Activated CD8-positive, alpha-beta memory T cell treated with anti-CD3 and anti-CD28 coated beads, Interleukin-2, amount 10 ng/mL, durations not matched to agents 7 days and 5 days (primary cell): ENCODE results near the gene SPTA1. TPM values are rescaled to one million over a fixed set of nuclear protein-coding genes. Genes with fewer than 3 reads are reported as not detected.

Experiments
- ATAC-seq: fragments of 150-1000 bp; cut with Tn5 transposase; one replicate; pipeline ENCODE4 v1.10.0; 2021; ENCODE audit warnings: moderate library complexity
- CTCF ChIA-PET: fragments of 350-600 bp; sonication (Branson Sonifier 250); formaldehyde crosslinking; loops from one replicate; lab custom pipeline; 2021; ENCODE audit warnings: antibody characterized with exemption; lab: Charles Lee
- DNase-seq: peaks from one replicate; pipeline ENCODE4 v3.0.0-alpha.2; 2020
- H3K27ac Mint-ChIP-seq: one replicate; pipeline ENCODE4 v1.8.0; 2021; ENCODE audit warnings: mild to moderate bottlenecking, mixed read lengths
- H3K27me3 Mint-ChIP-seq: one replicate; pipeline ENCODE4 v1.8.0; 2021; ENCODE audit warnings: mixed read lengths
- H3K36me3 Mint-ChIP-seq: one replicate; pipeline ENCODE4 v1.8.0; 2021; ENCODE audit warnings: mild to moderate bottlenecking, mixed read lengths
- H3K4me1 Mint-ChIP-seq: one replicate; pipeline ENCODE4 v1.8.0; 2021; ENCODE audit warnings: mixed read lengths
- H3K4me3 Mint-ChIP-seq: one replicate; pipeline ENCODE4 v1.8.0; 2021; ENCODE audit warnings: mild to moderate bottlenecking, moderate library complexity, mixed read lengths
- H3K9me3 Mint-ChIP-seq: one replicate; pipeline ENCODE4 v1.8.0; 2022; ENCODE audit warnings: low read depth, mixed read lengths
- total RNA-seq, 2 experiments: library from RNA; stranded (reverse); gene quantifications; one replicate each; pipeline ENCODE4 v1.2.3, GENCODE V29; 2021

SPTA1 gene
- total RNA-seq, 2 experiments from 2014 or later, result not detected

GRCh38 chr1:158586942-158587341 lies 99.6 kb downstream of the SPTA1 start:
- Mint-ChIP-seq H3K4me1 (no peaks in the 10 kb centered on the region), H3K27me3 (peaks cover 5% of the 10 kb centered on the region), H3K4me3 (no peak overlapping the region), H3K36me3 (no peaks in the 10 kb centered on the region), H3K27ac (no peak overlapping the region), H3K9me3 (peaks cover 5% of the 10 kb centered on the region)
- CTCF ChIA-PET, result no interaction called here
- DNase-seq (no peak), ATAC-seq (no peak)

GRCh38 chr1:158583962-158584361 lies 102.6 kb downstream of the SPTA1 start:
- DNase-seq (no peak), ATAC-seq (no peak)
- Mint-ChIP-seq H3K27ac (no peak overlapping the region), H3K36me3 (no peaks in the 10 kb centered on the region), H3K4me1 (no peaks in the 10 kb centered on the region), H3K27me3 (peaks cover 7% of the 10 kb centered on the region), H3K4me3 (no peak overlapping the region), H3K9me3 (peaks cover 3% of the 10 kb centered on the region)
- CTCF ChIA-PET, result no interaction called here

DNA sequence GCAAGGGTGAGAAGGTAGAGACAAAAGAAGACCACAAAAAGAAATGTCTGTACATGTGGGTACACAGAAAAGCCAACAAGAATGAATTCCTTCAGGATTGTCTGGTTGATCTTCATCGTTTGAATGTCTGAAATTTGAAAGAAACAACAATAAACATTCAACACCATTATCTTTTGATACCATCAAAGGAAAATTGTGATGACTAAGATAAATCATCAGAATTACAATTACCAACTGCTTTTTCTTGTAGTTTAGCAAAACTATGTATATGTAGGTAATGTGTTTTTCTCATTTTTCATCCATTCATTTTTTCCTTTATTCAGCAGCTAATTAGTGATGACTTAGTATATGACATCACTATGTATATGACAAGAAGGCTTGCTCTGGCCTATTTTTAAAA lies 106.8 kb downstream of the SPTA1 start, which contains the start of gene OR10X1:
OR10X1 (minus strand) TSS at position 167 of the 400 bp plus-strand sequence; CDS start at position 167, 0 bp downstream.
- peaks cover 8% of the 10 kb centered on the region for H3K27me3 Mint-ChIP-seq
- DNase-seq (no peak), ATAC-seq (no peak)
- no peak within 1 kb of the TSS for H3K27ac Mint-ChIP-seq
- no peaks in the 10 kb centered on the region for H3K4me1 Mint-ChIP-seq
- H3K9me3 Mint-ChIP-seq, result no peaks in the 10 kb centered on the region
- no peak within 1 kb of the TSS for H3K4me3 Mint-ChIP-seq
- no peaks in the 10 kb centered on the region for H3K36me3 Mint-ChIP-seq
- CTCF ChIA-PET, result no interaction called here

DNA sequence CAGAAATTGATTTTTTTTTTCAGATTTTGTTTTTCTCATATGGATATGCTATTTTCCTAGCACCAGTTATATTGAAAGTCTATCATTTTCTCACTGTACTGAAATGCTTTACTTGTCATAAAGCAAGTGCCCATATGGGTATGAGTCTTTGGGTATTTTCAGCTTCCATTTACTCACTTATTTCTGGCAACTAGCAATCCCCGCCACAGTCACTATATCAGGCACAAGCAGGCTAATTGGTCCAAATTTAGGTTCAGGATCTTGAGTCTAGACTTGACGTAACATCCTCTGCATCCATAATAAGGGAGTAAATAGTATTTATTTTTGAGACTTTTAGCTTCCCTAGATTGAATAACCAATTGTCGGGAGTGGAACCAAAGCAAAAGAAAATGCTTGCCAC lies 109.0 kb downstream of the SPTA1 start:
- H3K4me3 Mint-ChIP-seq, result no peak overlapping the region
- no peaks in the 10 kb centered on the region for H3K36me3 Mint-ChIP-seq
- peaks cover 16% of the 10 kb centered on the region for H3K27me3 Mint-ChIP-seq
- DNase-seq (no peak), ATAC-seq (no peak)
- CTCF ChIA-PET, result no interaction called here
- no peaks in the 10 kb centered on the region for H3K9me3 Mint-ChIP-seq
- no peaks in the 10 kb centered on the region for H3K4me1 Mint-ChIP-seq
- no peak overlapping the region for H3K27ac Mint-ChIP-seq

DNA sequence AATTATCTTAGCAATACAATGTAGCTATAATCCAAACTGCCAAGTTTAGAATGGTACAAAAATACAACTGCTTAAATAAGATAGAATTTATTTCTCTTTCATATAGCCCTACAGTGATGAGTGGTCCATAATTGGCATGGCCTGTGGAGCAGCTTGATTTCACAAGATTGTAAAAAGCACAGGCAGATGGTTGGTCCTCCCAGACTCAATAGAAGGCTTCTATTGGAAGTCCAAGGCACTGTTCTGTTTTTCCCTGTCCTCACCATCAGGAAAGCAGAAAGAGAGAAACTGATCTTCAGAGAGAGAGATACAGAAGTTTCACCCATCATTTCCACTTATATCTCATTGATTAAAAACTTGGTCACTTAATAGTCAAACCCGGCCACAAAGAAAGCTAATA lies 114.3 kb downstream of the SPTA1 start:
- Mint-ChIP-seq H3K4me3 (no peak overlapping the region), H3K9me3 (no peaks in the 10 kb centered on the region), H3K36me3 (no peaks in the 10 kb centered on the region), H3K4me1 (no peaks in the 10 kb centered on the region), H3K27ac (no peak overlapping the region), H3K27me3 (peaks cover 33% of the 10 kb centered on the region)
- CTCF ChIA-PET, result no interaction called here
- no peak for DNase-seq
- no peak for ATAC-seq

- H3K4me3 Mint-ChIP-seq, result no peak within 1 kb of the TSS
- H3K27me3 Mint-ChIP-seq, result peaks cover 35% of the 10 kb centered on the region
- no peaks in the 10 kb centered on the region for H3K9me3 Mint-ChIP-seq
- no peak for DNase-seq
- no peak within 1 kb of the TSS for H3K27ac Mint-ChIP-seq
- no peak for ATAC-seq
- H3K36me3 Mint-ChIP-seq, result no peaks in the 10 kb centered on the region
- CTCF ChIA-PET, result no interaction called here
- no peaks in the 10 kb centered on the region for H3K4me1 Mint-ChIP-seq
These were observed 116.0 kb downstream of the SPTA1 start, which contains the start of gene OR6P1 for GRCh38 chr1:158570480-158570879. OR6P1 (minus strand) TSS chr1:158570580; CDS start chr1:158563604, 6,976 bp downstream.

GRCh38 chr1:158564608-158565007 lies 121.9 kb downstream of the SPTA1 start:
- Mint-ChIP-seq H3K27ac (no peak overlapping the region), H3K4me3 (no peak overlapping the region), H3K27me3 (peaks cover 18% of the 10 kb centered on the region), H3K36me3 (no peaks in the 10 kb centered on the region), H3K4me1 (no peaks in the 10 kb centered on the region), H3K9me3 (no peaks in the 10 kb centered on the region)
- ATAC-seq (no peak), DNase-seq (no peak)
- CTCF ChIA-PET, result no interaction called here

- CTCF ChIA-PET, result no interaction called here
- DNase-seq, result no peak
- no peaks in the 10 kb centered on the region for H3K9me3 Mint-ChIP-seq
- H3K4me1 Mint-ChIP-seq, result no peaks in the 10 kb centered on the region
- ATAC-seq, result no peak
- peaks cover 18% of the 10 kb centered on the region for H3K27me3 Mint-ChIP-seq
- H3K36me3 Mint-ChIP-seq, result no peaks in the 10 kb centered on the region
- no peak overlapping the region for H3K4me3 Mint-ChIP-seq
- H3K27ac Mint-ChIP-seq, result no peak overlapping the region
These were observed 122.7 kb downstream of the SPTA1 start for GRCh38 chr1:158563853-158564252.

Other genes with a start within 250 kb of the SPTA1 start
- not detected for gene OR10K1, start 224.9 kb downstream of the SPTA1 start, total RNA-seq
- gene OR10R2, start 214.5 kb downstream of the SPTA1 start, total RNA-seq, result not detected
- gene OR6Y1, start 132.3 kb downstream of the SPTA1 start, total RNA-seq, result not detected
- gene OR6P1, start 116.1 kb downstream of the SPTA1 start, total RNA-seq, result not detected
- gene OR10X1, start 106.8 kb downstream of the SPTA1 start, total RNA-seq, result not detected
- not detected for gene OR10Z1, start 81.4 kb downstream of the SPTA1 start, total RNA-seq
- gene OR6K2, start 13.9 kb upstream of the SPTA1 start, total RNA-seq, result not detected
- gene OR6K3, start 34.0 kb upstream of the SPTA1 start, total RNA-seq, result not detected
- not detected for gene OR6K6, start 68.0 kb upstream of the SPTA1 start, total RNA-seq
- gene OR6N1, start 85.5 kb upstream of the SPTA1 start, total RNA-seq, result not detected
- not detected for gene OR6N2, start 94.5 kb upstream of the SPTA1 start, total RNA-seq
- gene MNDA, start 144.6 kb upstream of the SPTA1 start, total RNA-seq, result not detected
- 10 to 100 TPM; 57.8 to 59.4 TPM for gene PYHIN1, start 244.8 kb upstream of the SPTA1 start, total RNA-seq